HepG2 (cell line): ENCODE data around the gene CCDC157. TPM values are rescaled to one million over a fixed set of nuclear protein-coding genes. Genes with fewer than 3 reads are reported as not detected.

Experiments
- AHR ChIP-seq: IDR thresholded peaks from 2 replicates; pipeline ENCODE4 v1.6.1; 2018; ENCODE audit warnings: missing genetic modification reagents, missing compliant biosample characterization
- CEBPB ChIP-seq: IDR thresholded peaks from 2 replicates; pipeline ENCODE4 v1.6.1; 2011; ENCODE audit warnings: low read depth, low read length, improper control_type of control experiment, borderline replicate concordance
- FOXO1 ChIP-seq: sonication (generic); formaldehyde crosslinking; IDR thresholded peaks from 2 replicates; pipeline ENCODE4 v1.4.0; 2020; ENCODE audit warnings: missing genetic modification reagents
- GATAD2A ChIP-seq: IDR thresholded peaks from 2 replicates; pipeline ENCODE4 v1.6.1; 2016
- MAFF ChIP-seq: IDR thresholded peaks from 2 replicates; pipeline ENCODE4 v1.6.1; 2011; ENCODE audit warnings: low read depth, low read length, improper control_type of control experiment
- NFAT5 ChIP-seq: sonication (generic); formaldehyde crosslinking; IDR thresholded peaks from 2 replicates; pipeline ENCODE4 v1.4.0; 2020; ENCODE audit warnings: missing genetic modification reagents
- NFE2 ChIP-seq: sonication (generic); formaldehyde crosslinking; IDR thresholded peaks from 2 replicates; pipeline ENCODE4 v1.4.0; 2020; ENCODE audit warnings: missing genetic modification reagents
- POLR2G ChIP-seq: fragments of 200-400 bp; formaldehyde crosslinking; IDR thresholded peaks from 2 replicates; pipeline ENCODE4 v1.6.1; 2018; ENCODE audit warnings: mild to moderate bottlenecking, low read depth, low read length, moderate library complexity
- ZFX ChIP-seq: sonication (generic); formaldehyde crosslinking; IDR thresholded peaks from 2 replicates; pipeline ENCODE4 v1.4.0; 2020; ENCODE audit warnings: mild to moderate bottlenecking, low read depth, missing genetic modification reagents, moderate library complexity
- ZNF33B ChIP-seq: sonication (generic); formaldehyde crosslinking; IDR thresholded peaks from 2 replicates; pipeline ENCODE4 v1.5.1; 2020; ENCODE audit warnings: mild to moderate bottlenecking, missing genetic modification reagents
- ZNF562 ChIP-seq: sonication (generic); formaldehyde crosslinking; IDR thresholded peaks from 2 replicates; pipeline ENCODE4 v1.8.0; 2022; ENCODE audit warnings: missing genetic modification reagents, borderline replicate concordance
- ZNF563 ChIP-seq: sonication (generic); formaldehyde crosslinking; IDR thresholded peaks from 2 replicates; pipeline ENCODE4 v1.8.0; 2022; ENCODE audit warnings: mild to moderate bottlenecking, moderate library complexity, missing genetic modification reagents
- ZNF891 ChIP-seq: sonication (generic); formaldehyde crosslinking; IDR thresholded peaks from 2 replicates; pipeline ENCODE4 v1.5.0; 2020; ENCODE audit warnings: mild to moderate bottlenecking, missing genetic modification reagents
- polyA plus RNA-seq, 8 experiments: library from polyadenylated mRNA; depleted of rRNA in 3 of 8; stranded (reverse) in 7 of 8; unstranded in 1 of 8; fragments of >200 nt; fragmentation: Illumina TruSeq in 4 of 8; extraction: Trizol in 4 of 8; gene quantifications; 2 replicates each; pipeline versions ENCODE4 v1.2.1 to v1.2.3, GENCODE V29; 2011 to 2016; ENCODE audit warnings: low read depth in 4 of 8, missing spikeins in 1 of 8, mixed read lengths in 1 of 8; ENCODE audit not compliant: insufficient read depth in 1 of 8
- total RNA-seq, 5 experiments: library from RNA; depleted of rRNA; stranded (reverse); fragments of >200 nt; fragmentation: Illumina TruSeq; extraction: Trizol; gene quantifications; 2 replicates each; pipeline ENCODE4 v1.2.3, GENCODE V29; 2016; ENCODE audit warnings: low read depth in 1 of 5
- TF ChIP-seq, protein P1 (sequence below): sonication (generic); formaldehyde crosslinking; IDR thresholded peaks from 2 replicates; pipeline ENCODE4 v1.5.0; 2020; ENCODE audit warnings: missing genetic modification reagents
- TF ChIP-seq, protein P2 (sequence below): sonication (generic); formaldehyde crosslinking; IDR thresholded peaks from 2 replicates; pipeline ENCODE4 v1.4.0; 2020; ENCODE audit warnings: mild to moderate bottlenecking, missing genetic modification reagents, borderline replicate concordance
- TF ChIP-seq, protein P3 (sequence below): sonication (generic); formaldehyde crosslinking; conservative IDR thresholded peaks from 2 replicates; pipeline ENCODE4 v1.4.0; 2020; ENCODE audit warnings: missing genetic modification reagents

The CCDC157 gene
- total and polyA plus RNA-seq, 2 of the 13 experiments (the other 11 are each of a cell fraction or from before 2014, with no cell fraction given): 1.4 to 1.6 TPM

- TF ChIP-seq ZNF33B (CRISPR knock-in tag) (no peak), AHR (CRISPR knock-in tag) (no peak), ZNF562 (CRISPR knock-in tag) (no peak), NFAT5 (no peak), NFE2 (CRISPR knock-in tag) (no peak), ZNF891 (CRISPR knock-in tag) (no peak), MAFF (no peak), GATAD2A (peak; percentile 50; the same call in 1 of the 2 replicates), CEBPB (0 out of 2 replicates have a peak, but pooled peaks have one; percentile 50), ZFX (CRISPR knock-in tag) (no peak), ZNF563 (CRISPR knock-in tag) (no peak), POLR2G (no peak), FOXO1 (peak; percentile 30; the same call in 1 of the 2 replicates)
- TF ChIP-seq, protein P1, sequence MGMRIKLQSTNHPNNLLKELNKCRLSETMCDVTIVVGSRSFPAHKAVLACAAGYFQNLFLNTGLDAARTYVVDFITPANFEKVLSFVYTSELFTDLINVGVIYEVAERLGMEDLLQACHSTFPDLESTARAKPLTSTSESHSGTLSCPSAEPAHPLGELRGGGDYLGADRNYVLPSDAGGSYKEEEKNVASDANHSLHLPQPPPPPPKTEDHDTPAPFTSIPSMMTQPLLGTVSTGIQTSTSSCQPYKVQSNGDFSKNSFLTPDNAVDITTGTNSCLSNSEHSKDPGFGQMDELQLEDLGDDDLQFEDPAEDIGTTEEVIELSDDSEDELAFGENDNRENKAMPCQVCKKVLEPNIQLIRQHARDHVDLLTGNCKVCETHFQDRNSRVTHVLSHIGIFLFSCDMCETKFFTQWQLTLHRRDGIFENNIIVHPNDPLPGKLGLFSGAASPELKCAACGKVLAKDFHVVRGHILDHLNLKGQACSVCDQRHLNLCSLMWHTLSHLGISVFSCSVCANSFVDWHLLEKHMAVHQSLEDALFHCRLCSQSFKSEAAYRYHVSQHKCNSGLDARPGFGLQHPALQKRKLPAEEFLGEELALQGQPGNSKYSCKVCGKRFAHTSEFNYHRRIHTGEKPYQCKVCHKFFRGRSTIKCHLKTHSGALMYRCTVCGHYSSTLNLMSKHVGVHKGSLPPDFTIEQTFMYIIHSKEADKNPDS (CRISPR knock-in tag): peak; percentile 75; the same call in 1 of the 2 replicates
- TF ChIP-seq, protein P2, sequence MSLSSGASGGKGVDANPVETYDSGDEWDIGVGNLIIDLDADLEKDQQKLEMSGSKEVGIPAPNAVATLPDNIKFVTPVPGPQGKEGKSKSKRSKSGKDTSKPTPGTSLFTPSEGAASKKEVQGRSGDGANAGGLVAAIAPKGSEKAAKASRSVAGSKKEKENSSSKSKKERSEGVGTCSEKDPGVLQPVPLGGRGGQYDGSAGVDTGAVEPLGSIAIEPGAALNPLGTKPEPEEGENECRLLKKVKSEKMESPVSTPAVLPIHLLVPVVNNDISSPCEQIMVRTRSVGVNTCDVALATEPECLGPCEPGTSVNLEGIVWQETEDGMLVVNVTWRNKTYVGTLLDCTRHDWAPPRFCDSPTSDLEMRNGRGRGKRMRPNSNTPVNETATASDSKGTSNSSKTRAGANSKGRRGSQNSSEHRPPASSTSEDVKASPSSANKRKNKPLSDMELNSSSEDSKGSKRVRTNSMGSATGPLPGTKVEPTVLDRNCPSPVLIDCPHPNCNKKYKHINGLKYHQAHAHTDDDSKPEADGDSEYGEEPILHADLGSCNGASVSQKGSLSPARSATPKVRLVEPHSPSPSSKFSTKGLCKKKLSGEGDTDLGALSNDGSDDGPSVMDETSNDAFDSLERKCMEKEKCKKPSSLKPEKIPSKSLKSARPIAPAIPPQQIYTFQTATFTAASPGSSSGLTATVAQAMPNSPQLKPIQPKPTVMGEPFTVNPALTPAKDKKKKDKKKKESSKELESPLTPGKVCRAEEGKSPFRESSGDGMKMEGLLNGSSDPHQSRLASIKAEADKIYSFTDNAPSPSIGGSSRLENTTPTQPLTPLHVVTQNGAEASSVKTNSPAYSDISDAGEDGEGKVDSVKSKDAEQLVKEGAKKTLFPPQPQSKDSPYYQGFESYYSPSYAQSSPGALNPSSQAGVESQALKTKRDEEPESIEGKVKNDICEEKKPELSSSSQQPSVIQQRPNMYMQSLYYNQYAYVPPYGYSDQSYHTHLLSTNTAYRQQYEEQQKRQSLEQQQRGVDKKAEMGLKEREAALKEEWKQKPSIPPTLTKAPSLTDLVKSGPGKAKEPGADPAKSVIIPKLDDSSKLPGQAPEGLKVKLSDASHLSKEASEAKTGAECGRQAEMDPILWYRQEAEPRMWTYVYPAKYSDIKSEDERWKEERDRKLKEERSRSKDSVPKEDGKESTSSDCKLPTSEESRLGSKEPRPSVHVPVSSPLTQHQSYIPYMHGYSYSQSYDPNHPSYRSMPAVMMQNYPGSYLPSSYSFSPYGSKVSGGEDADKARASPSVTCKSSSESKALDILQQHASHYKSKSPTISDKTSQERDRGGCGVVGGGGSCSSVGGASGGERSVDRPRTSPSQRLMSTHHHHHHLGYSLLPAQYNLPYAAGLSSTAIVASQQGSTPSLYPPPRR (CRISPR knock-in tag): no peak
- TF ChIP-seq, protein P3, sequence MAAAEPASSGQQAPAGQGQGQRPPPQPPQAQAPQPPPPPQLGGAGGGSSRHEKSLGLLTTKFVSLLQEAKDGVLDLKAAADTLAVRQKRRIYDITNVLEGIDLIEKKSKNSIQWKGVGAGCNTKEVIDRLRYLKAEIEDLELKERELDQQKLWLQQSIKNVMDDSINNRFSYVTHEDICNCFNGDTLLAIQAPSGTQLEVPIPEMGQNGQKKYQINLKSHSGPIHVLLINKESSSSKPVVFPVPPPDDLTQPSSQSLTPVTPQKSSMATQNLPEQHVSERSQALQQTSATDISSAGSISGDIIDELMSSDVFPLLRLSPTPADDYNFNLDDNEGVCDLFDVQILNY (CRISPR knock-in tag): no peak
Observed at GRCh38 chr22:30416403-30416802, 59.6 kb downstream of the CCDC157 start (continued).
